Measurements from ENCODE around the gene RNF167.

Gene RNF167

DNA sequence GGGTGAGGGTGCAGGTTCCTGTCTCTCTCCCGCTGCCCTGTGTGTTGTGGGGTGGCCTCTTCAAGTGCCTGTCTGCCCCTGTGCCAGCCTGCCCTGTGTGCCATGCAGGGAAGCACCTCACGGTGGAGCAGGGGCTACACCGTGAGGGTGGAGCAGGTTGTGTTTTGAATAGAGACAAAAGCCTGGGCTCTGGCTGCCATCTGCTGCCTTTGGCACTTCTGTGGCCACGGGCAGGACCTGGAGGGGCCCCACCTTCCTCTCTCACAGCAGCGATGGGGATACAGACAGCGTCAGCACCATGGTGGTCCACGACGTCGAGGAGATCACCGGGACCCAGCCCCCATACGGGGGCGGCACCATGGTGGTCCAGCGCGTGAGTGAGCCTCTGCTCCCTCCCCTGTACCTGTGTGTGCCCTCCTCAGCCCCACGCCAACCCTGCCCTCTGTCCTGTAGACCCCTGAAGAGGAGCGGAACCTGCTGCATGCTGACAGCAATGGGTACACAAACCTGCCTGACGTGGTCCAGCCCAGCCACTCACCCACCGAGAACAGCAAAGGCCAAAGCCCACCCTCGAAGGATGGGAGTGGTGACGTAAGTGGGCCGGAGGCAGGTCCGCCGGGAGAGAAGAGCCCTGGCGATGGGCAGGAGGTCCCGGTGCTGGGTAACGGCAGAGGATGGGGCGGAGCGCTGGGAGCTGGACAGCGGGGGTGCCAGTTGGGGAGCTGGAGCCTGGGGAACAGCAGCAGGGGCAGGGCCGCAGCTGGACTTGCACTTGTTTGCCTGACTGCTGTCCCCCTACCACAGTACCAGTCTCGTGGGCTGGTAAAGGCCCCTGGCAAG is 46.1 kb upstream of the RNF167 start:
- no peak for DNase-seq (ENCODE audit: low read depth)
- H3K4me3 ChIP-seq (ENCODE audit: low read depth, low read length): no peak overlapping the region
- TF ChIP-seq, protein P1, sequence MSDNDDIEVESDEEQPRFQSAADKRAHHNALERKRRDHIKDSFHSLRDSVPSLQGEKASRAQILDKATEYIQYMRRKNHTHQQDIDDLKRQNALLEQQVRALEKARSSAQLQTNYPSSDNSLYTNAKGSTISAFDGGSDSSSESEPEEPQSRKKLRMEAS (IDR thresholded peaks at IDR 0.05; ENCODE audit: low read depth, low read length): no peak
- TF ChIP-seq CTCF (IDR thresholded peaks at IDR 0.05; ENCODE audit: low read depth, low read length) (no peak), MYC (IDR thresholded peaks at IDR 0.05; ENCODE audit: low read depth, low read length) (no peak), POLR2A (IDR thresholded peaks at IDR 0.05; ENCODE audit: extremely low read depth, insufficient read length) (no peak)

- DNase-seq (ENCODE audit: low read depth): no peak
- TF ChIP-seq, protein P1 (IDR thresholded peaks at IDR 0.05; ENCODE audit: low read depth, low read length): no peak
Observed at GRCh38 chr17:4895121-4895520, 44.9 kb upstream of the RNF167 start.

GRCh38 chr17:4895657-4896331 is 44.3 kb upstream of the RNF167 start:
- DNase-seq (ENCODE audit: low read depth): no peak
- peak; percentile 1 for TF ChIP-seq CTCF (IDR thresholded peaks at IDR 0.05; ENCODE audit: low read depth, low read length)
- no peak for TF ChIP-seq MYC (IDR thresholded peaks at IDR 0.05; ENCODE audit: low read depth, low read length)

More at GRCh38 chr17:4895121-4895520, 44.9 kb upstream of the RNF167 start:
- no peak overlapping the region for H3K4me3 ChIP-seq (ENCODE audit: low read depth, low read length)

DNA sequence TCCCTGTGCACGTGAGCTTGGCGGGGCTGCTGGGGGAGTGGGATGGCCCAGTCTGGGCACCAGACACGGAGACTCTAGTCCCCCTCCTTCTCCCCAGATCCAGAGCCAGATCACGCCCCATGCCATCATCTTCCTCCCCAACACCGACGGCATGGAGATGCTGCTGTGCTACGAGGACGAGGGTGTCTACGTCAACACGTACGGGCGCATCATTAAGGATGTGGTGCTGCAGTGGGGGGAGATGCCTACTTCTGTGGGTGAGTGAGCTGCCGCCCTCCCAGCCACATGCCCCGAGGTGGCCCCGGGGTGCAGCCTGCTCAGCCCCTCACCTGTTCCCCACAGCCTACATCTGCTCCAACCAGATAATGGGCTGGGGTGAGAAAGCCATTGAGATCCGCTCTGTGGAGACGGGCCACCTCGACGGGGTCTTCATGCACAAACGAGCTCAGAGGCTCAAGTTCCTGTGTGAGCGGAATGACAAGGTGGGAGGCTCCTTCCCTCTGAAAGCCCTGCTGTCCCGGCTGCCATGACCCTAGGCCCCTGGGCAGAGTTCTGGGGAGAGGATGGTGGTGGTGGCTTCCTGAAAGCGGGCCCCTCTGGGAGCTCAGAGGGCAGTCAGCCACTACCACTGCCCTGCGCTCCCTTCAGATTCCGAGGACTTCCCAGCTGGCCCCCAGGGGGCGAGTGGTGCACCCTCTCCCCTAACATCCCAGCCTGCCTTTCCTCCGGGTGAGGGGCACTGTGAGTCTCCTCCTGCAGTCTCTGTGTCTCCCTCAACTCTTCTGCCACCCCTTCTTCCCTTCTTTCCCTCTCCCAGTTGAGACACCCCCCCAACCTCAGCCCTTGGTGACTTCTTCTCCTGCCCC is 43.5 kb upstream of the RNF167 start:
- DNase-seq (ENCODE audit: low read depth): no peak
- H3K4me3 ChIP-seq (ENCODE audit: low read depth, low read length): no peak overlapping the region
- TF ChIP-seq CTCF (IDR thresholded peaks at IDR 0.05; ENCODE audit: low read depth, low read length): no peak
- TF ChIP-seq, protein P1 (IDR thresholded peaks at IDR 0.05; ENCODE audit: low read depth, low read length): no peak
- TF ChIP-seq POLR2A (IDR thresholded peaks at IDR 0.05; ENCODE audit: extremely low read depth, insufficient read length): no peak
- no peak for TF ChIP-seq MYC (IDR thresholded peaks at IDR 0.05; ENCODE audit: low read depth, low read length)

More at GRCh38 chr17:4895657-4896331, 44.3 kb upstream of the RNF167 start:
- no peak overlapping the region for H3K4me3 ChIP-seq (ENCODE audit: low read depth, low read length)

- H3K4me3 ChIP-seq (ENCODE audit: low read depth, low read length): no peak overlapping the region
- TF ChIP-seq, protein P1 (IDR thresholded peaks at IDR 0.05; ENCODE audit: low read depth, low read length): no peak
- no peak for TF ChIP-seq CTCF (IDR thresholded peaks at IDR 0.05; ENCODE audit: low read depth, low read length)
- TF ChIP-seq POLR2A (IDR thresholded peaks at IDR 0.05; ENCODE audit: extremely low read depth, insufficient read length): no peak
- no peak for TF ChIP-seq MYC (IDR thresholded peaks at IDR 0.05; ENCODE audit: low read depth, low read length)
- DNase-seq (ENCODE audit: low read depth): no peak
Observed at GRCh38 chr17:4897198-4897687, 42.8 kb upstream of the RNF167 start.
